GM06990 (cell line): ENCODE data around the gene BCLAF1.

ENCODE experiments used
- DNase-seq: peaks from one replicate; pipeline ENCODE4 v3.0.0-alpha.2; 2011; ENCODE audit not compliant: insufficient read length; ENCODE audit errors: extremely low read depth
- H3K27me3 ChIP-seq: replicated peaks from 2 replicates; pipeline ENCODE4 v1.6.0; 2011; ENCODE audit warnings: low read length; ENCODE audit not compliant: control insufficient read depth, insufficient read depth
- H3K36me3 ChIP-seq: 2 replicates; pipeline ENCODE4 v1.5.1; 2011; ENCODE audit warnings: low read length; ENCODE audit not compliant: control insufficient read depth, insufficient read depth
- H3K4me3 ChIP-seq: replicated peaks from 2 replicates; pipeline ENCODE4 v1.5.1; 2011; ENCODE audit warnings: low read depth, mild to moderate bottlenecking, control low read depth, low read length
- CTCF ChIP-seq: IDR thresholded peaks from 2 replicates; pipeline ENCODE4 v1.5.1; 2011; ENCODE audit warnings: low read length, control low read depth, mild to moderate bottlenecking, inconsistent platforms; ENCODE audit not compliant: insufficient read depth, poor library complexity, severe bottlenecking

Gene BCLAF1

DNA sequence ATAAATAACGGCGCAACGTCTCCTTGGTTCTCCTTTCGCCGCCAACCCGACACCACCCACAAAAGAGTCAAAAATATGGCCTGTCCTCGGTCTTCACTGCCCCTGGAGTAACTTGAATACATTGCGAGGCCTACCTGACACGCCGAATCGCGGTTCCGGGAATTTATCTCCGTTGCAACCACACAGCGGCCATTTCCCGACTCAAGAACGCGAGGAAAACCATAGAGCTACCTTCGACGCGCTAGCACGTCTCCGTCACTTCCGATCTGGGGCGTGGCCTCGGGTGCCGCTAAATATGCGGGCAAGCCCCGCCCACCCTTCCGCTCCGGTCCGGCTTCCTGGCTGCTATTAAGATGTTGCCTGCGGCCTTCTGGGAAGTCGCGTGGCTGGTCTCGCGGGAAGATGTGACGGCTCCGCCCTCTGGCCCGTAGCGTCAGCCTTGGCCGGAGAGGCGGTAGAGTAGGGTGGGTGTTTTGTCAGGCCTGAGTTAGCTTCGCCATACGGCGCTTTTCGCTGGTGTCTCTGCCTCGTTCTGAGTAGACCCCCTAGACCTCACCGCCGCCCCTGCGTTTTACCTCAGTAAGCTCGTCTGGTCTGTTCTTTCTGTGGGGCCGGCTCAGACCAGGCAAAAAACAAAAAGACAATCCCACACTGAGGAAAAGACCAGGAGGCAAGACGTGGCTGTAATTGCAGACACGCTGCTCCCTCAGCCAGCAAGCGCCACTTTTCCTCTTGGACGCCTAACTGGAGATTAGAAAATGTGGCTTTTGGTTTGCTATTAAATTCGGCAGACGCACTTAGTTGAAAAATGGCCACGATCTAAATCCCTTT is at the start of gene BCLAF1:
Gene BCLAF1 (minus strand): TSS at position 268 of the 831 bp plus-strand sequence. CDS start 9,980 bp downstream, outside the sequence.
- no peak for TF ChIP-seq CTCF
- peak within 1 kb of the TSS; percentile 100 for H3K4me3 ChIP-seq
- H3K36me3 ChIP-seq = no peaks in the 10 kb centered on the region; the same call in 1 of the 2 replicates
- DNase-seq = peak; percentile 100
- no peaks in the 10 kb centered on the region for H3K27me3 ChIP-seq

GRCh38 chr6:136338486-136338885 is 48.8 kb upstream of the BCLAF1 start:
- no peak for TF ChIP-seq CTCF
- Histone ChIP-seq H3K36me3 (no peaks in the 10 kb centered on the region), H3K27me3 (no peaks in the 10 kb centered on the region; the same call in 1 of the 2 replicates), H3K4me3 (no peak overlapping the region)
- DNase-seq = no peak

GRCh38 chr6:136337606-136338005 is 48.0 kb upstream of the BCLAF1 start:
- H3K4me3 ChIP-seq = no peak overlapping the region
- no peaks in the 10 kb centered on the region for H3K36me3 ChIP-seq
- TF ChIP-seq CTCF = no peak
- no peak for DNase-seq
- H3K27me3 ChIP-seq = no peaks in the 10 kb centered on the region; the same call in none of the 2 replicates

DNA sequence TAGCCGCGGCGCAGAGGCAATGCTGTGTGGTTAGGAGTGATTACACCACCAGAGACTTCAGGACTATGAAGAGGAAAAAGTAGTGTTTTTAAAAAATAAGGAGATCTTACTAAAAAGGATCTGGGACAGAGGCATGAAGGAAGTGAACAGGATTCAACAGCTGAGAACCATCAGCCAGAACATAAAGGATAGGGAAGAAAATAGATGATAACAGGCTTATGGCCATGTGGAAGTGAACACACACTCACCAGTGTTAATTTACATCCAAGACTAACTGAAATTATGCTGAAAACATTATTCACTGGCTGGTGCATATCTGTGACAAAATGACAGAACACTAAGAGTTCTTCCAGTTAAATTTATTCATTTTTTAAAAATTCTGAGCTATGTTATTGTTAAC is 47.5 kb upstream of the BCLAF1 start:
- TF ChIP-seq CTCF = no peak
- DNase-seq = no peak

DNA sequence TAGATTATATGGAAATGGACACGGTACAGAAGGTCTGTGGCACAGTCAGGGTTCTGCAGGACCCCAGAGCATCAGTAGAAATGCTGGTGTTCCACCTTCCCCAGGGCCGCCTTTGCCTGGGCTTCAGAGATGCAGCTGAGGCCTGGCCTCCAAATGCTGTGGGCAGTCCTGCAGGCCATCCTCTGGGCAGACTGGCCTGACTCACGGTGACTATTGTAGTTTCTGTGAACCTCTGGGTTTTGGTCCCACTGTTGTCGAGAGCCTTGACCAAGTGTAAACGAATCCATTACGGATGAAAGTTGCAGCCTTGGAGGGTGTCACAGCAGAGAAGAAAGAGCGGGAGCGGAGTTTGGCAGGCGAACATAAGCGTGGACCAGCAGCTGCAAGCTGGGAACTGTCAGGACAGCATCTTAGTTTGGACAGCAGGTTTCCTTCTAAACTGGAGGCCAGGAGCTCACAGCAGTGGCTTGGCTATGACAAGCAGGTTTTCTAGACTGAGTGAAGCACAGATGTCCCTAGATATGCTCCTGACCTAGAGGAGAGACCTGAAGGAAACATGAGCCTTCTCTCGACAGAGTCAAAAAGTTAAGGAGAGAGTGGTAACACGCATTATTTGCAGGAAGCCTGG is 46.2 kb upstream of the BCLAF1 start:
- H3K27me3 ChIP-seq = no peaks in the 10 kb centered on the region; the same call in none of the 2 replicates
- no peaks in the 10 kb centered on the region for H3K36me3 ChIP-seq
- no peak for TF ChIP-seq CTCF
- no peak for DNase-seq
- H3K4me3 ChIP-seq = no peak overlapping the region

More for the DNA sequence above, 47.5 kb upstream of the BCLAF1 start:
- Histone ChIP-seq H3K27me3 (no peaks in the 10 kb centered on the region; the same call in none of the 2 replicates), H3K36me3 (no peaks in the 10 kb centered on the region), H3K4me3 (no peak overlapping the region)
